ENCODE measurements around the gene VCPKMT.

The VCPKMT gene

GRCh38 chr14:50087341-50088116 lies 28.8 kb downstream of the VCPKMT start:
- Histone ChIP-seq H3K36me3 (ENCODE audit: low read length) (no peaks in the 10 kb centered on the region), H3K4me3 (ENCODE audit: insufficient read depth, low read length, poor library complexity, severe bottlenecking) (no peak overlapping the region), H2AFZ (ENCODE audit: low read depth, low read length, severe bottlenecking) (no peak overlapping the region), H3K4me2 (ENCODE audit: low read depth, low read length, poor library complexity, severe bottlenecking) (no peak overlapping the region), H3K27ac (ENCODE audit: low read depth, low read length) (no peak overlapping the region), H3K27me3 (ENCODE audit: low read length) (no peaks in the 10 kb centered on the region), H3F3A (ENCODE audit: insufficient read depth) (no peaks in the 10 kb centered on the region), H3K9me2 (replicated peaks; ENCODE audit: insufficient read depth, low read length) (no peaks in the 10 kb centered on the region), H4K20me1 (ENCODE audit: low read depth, low read length) (no peaks in the 10 kb centered on the region), H3K9me3 (ENCODE audit: insufficient read depth, low read length) (no peaks in the 10 kb centered on the region), H3K79me2 (ENCODE audit: insufficient read depth, low read length) (no peaks in the 10 kb centered on the region), H3K9ac (ENCODE audit: low read length) (no peak overlapping the region)
- TF ChIP-seq CTCF (IDR thresholded peaks at IDR 0.05; ENCODE audit: insufficient read depth, low read length, poor library complexity, severe bottlenecking) (no peak), EZH2phosphoT487 (conservative IDR thresholded peaks at IDR 0.05; ENCODE audit: low read length) (no peak)

- H3K9ac ChIP-seq (ENCODE audit: low read length) = no peak overlapping the region
- peak overlapping the region; percentile 55 for H2AFZ ChIP-seq (ENCODE audit: low read depth, low read length, severe bottlenecking)
- H3K79me2 ChIP-seq (ENCODE audit: insufficient read depth, low read length) = no peaks in the 10 kb centered on the region
- 0 out of 2 replicates have a peak overlapping the region, but pooled peaks have one; percentile 7 for H3K27ac ChIP-seq (ENCODE audit: low read depth, low read length)
- H3K4me3 ChIP-seq (ENCODE audit: insufficient read depth, low read length, poor library complexity, severe bottlenecking) = no peak overlapping the region
- no peaks in the 10 kb centered on the region for H3K36me3 ChIP-seq (ENCODE audit: low read length)
- TF ChIP-seq EZH2phosphoT487 (conservative IDR thresholded peaks at IDR 0.05; ENCODE audit: low read length) (no peak), CTCF (IDR thresholded peaks at IDR 0.05; ENCODE audit: insufficient read depth, low read length, poor library complexity, severe bottlenecking) (no peak)
- H3K27me3 ChIP-seq (ENCODE audit: low read length) = no peaks in the 10 kb centered on the region
- H3K4me2 ChIP-seq (ENCODE audit: low read depth, low read length, poor library complexity, severe bottlenecking) = peak overlapping the region; percentile 37
- H4K20me1 ChIP-seq (ENCODE audit: low read depth, low read length) = no peaks in the 10 kb centered on the region
- no peaks in the 10 kb centered on the region for H3K9me3 ChIP-seq (ENCODE audit: insufficient read depth, low read length)
- H3F3A ChIP-seq (ENCODE audit: insufficient read depth) = no peaks in the 10 kb centered on the region
- H3K9me2 ChIP-seq (replicated peaks; ENCODE audit: insufficient read depth, low read length) = no peaks in the 10 kb centered on the region
Measured at GRCh38 chr14:50086321-50086711, 30.1 kb downstream of the VCPKMT start.

GRCh38 chr14:50085570-50086320 lies 30.6 kb downstream of the VCPKMT start:
- peak overlapping the region; percentile 37 for H3K4me2 ChIP-seq (ENCODE audit: low read depth, low read length, poor library complexity, severe bottlenecking)

More at GRCh38 chr14:50085570-50086320, 30.6 kb downstream of the VCPKMT start:
- Histone ChIP-seq H4K20me1 (ENCODE audit: low read depth, low read length) (no peaks in the 10 kb centered on the region), H3K27ac (ENCODE audit: low read depth, low read length) (0 out of 2 replicates have a peak overlapping the region, but pooled peaks have one; percentile 7), H3K36me3 (ENCODE audit: low read length) (no peaks in the 10 kb centered on the region), H3K9me2 (replicated peaks; ENCODE audit: insufficient read depth, low read length) (no peaks in the 10 kb centered on the region), H3K9me3 (ENCODE audit: insufficient read depth, low read length) (no peaks in the 10 kb centered on the region), H3K27me3 (ENCODE audit: low read length) (no peaks in the 10 kb centered on the region), H3K4me3 (ENCODE audit: insufficient read depth, low read length, poor library complexity, severe bottlenecking) (no peak overlapping the region), H3K79me2 (ENCODE audit: insufficient read depth, low read length) (no peaks in the 10 kb centered on the region), H2AFZ (ENCODE audit: low read depth, low read length, severe bottlenecking) (peak overlapping the region; percentile 55), H3K9ac (ENCODE audit: low read length) (no peak overlapping the region), H3F3A (ENCODE audit: insufficient read depth) (no peaks in the 10 kb centered on the region)
- no peak for TF ChIP-seq CTCF (IDR thresholded peaks at IDR 0.05; ENCODE audit: insufficient read depth, low read length, poor library complexity, severe bottlenecking)
- TF ChIP-seq EZH2phosphoT487 (conservative IDR thresholded peaks at IDR 0.05; ENCODE audit: low read length) = no peak

Measured in SU-DHL-6 (cell line).